Large intestine (tissue), 3 donors: ENCODE data around the gene TNNC2. TPM values are rescaled to one million over a fixed set of nuclear protein-coding genes. Genes with fewer than 3 reads are reported as not detected.
A peak's percentile ranks its signal among the peaks of the same experiment; 100 is the strongest.
"Not testable (repeated sequence)": the region's sequence is repeated elsewhere in the genome, so short reads cannot be mapped to it uniquely, and the experiment has no call there.

Source experiments
- DNase-seq, 2 donors: peaks; one replicate each; pipeline versions ENCODE4 v3.0.0 to v3.0.0-alpha.2; 2013
- H3K27ac ChIP-seq: one replicate; pipeline ENCODE4 v1.5.1; 2013; ENCODE audit warnings: low read length
- H3K27me3 ChIP-seq: 2 replicates; pipeline ENCODE4 v1.6.1; 2013; ENCODE audit warnings: low read length; ENCODE audit not compliant: control insufficient read depth, insufficient read depth
- H3K36me3 ChIP-seq: 2 replicates; pipeline ENCODE4 v1.6.1; 2013; ENCODE audit warnings: low read length; ENCODE audit not compliant: control insufficient read depth, insufficient read depth
- H3K4me1 ChIP-seq: one replicate; pipeline ENCODE4 v1.6.1; 2013; ENCODE audit warnings: low read length; ENCODE audit not compliant: control insufficient read depth, insufficient read depth
- H3K4me3 ChIP-seq: one replicate; pipeline ENCODE4 v1.5.1; 2013; ENCODE audit warnings: low read length
- H3K9me3 ChIP-seq: one replicate; pipeline ENCODE4 v1.6.1; 2013; ENCODE audit warnings: mild to moderate bottlenecking, low read depth, low read length, moderate library complexity; ENCODE audit not compliant: control insufficient read depth
- WGBS: methylation state at CpG from one replicate; pipeline ENCODE4 v1.1.5; 2013; ENCODE audit warnings: low lambda C conversion rate; ENCODE audit not compliant: insufficient coverage; 5-methylcytosine and 5-hydroxymethylcytosine counted together
- polyA plus RNA-seq: library from polyadenylated mRNA; unstranded; fragments of 120-200 nt; gene quantifications from one replicate; pipeline ENCODE4 v1.2.1, GENCODE V29; 2013

TNNC2 gene
- polyA plus RNA-seq, 1 donor = 10.9 TPM

GRCh38 chr20:45810191-45810970 lies 16.7 kb downstream of the TNNC2 start:
- H3K27me3 ChIP-seq = no peaks in the 10 kb centered on the region
- DNase-seq = no peak
- H3K4me3 ChIP-seq = no peak overlapping the region
- peaks cover 15% of the 10 kb centered on the region for H3K4me1 ChIP-seq
- no peaks in the 10 kb centered on the region for H3K9me3 ChIP-seq
- H3K27ac ChIP-seq = no peak overlapping the region
- 100% methylated on average over 2 of the region's 8 CpGs for WGBS
- H3K36me3 ChIP-seq = peaks cover 51% of the 10 kb centered on the region

GRCh38 chr20:45801851-45802250 lies 25.3 kb downstream of the TNNC2 start:
- Histone ChIP-seq H3K27me3 (no peaks in the 10 kb centered on the region), H3K27ac (no peak overlapping the region), H3K4me1 (no peaks in the 10 kb centered on the region), H3K4me3 (no peak overlapping the region), H3K36me3 (peaks cover 58% of the 10 kb centered on the region), H3K9me3 (no peaks in the 10 kb centered on the region)
- DNase-seq = no peak
- no CpG with 5 or more reads among the region's 7 CpGs for WGBS

GRCh38 chr20:45798935-45799642 lies 28.0 kb downstream of the TNNC2 start:
- Histone ChIP-seq H3K27ac (no peak overlapping the region), H3K4me1 (no peaks in the 10 kb centered on the region), H3K36me3 (peaks cover 58% of the 10 kb centered on the region), H3K9me3 (no peaks in the 10 kb centered on the region), H3K4me3 (no peak overlapping the region), H3K27me3 (no peaks in the 10 kb centered on the region)
- WGBS = 54% methylated on average over 3 of the region's 4 CpGs
- DNase-seq = peak in 1 of 2 donors; percentile 40

GRCh38 chr20:45797955-45798354 lies 29.2 kb downstream of the TNNC2 start:
- not testable (repeated sequence) for H3K4me3 ChIP-seq, H3K9me3 ChIP-seq, H3K27ac ChIP-seq, H3K4me1 ChIP-seq, H3K27me3 ChIP-seq, DNase-seq
- H3K36me3 ChIP-seq = peaks cover 52% of the 10 kb centered on the region
- WGBS = no CpG with 5 or more reads among the region's 3 CpGs

- H3K36me3 ChIP-seq = peaks cover 50% of the 10 kb centered on the region
- not testable (repeated sequence) for DNase-seq, H3K27ac ChIP-seq, H3K27me3 ChIP-seq, H3K4me1 ChIP-seq, H3K4me3 ChIP-seq, H3K9me3 ChIP-seq
- no CpG with 5 or more reads among the region's 1 CpG for whole genome bisulfite sequencing
Measured at GRCh38 chr20:45797510-45797909, 29.6 kb downstream of the TNNC2 start.

- peaks cover 7% of the 10 kb centered on the region for H3K4me1 ChIP-seq
- H3K27ac ChIP-seq = no peak overlapping the region
- peaks cover 42% of the 10 kb centered on the region for H3K36me3 ChIP-seq
- no peak overlapping the region for H3K4me3 ChIP-seq
- 100% methylated on average over 5 of the region's 11 CpGs for WGBS
- H3K9me3 ChIP-seq = no peaks in the 10 kb centered on the region
- H3K27me3 ChIP-seq = no peaks in the 10 kb centered on the region
- no peak for DNase-seq
Measured at GRCh38 chr20:45796337-45797065, 30.6 kb downstream of the TNNC2 start.

- peaks cover 32% of the 10 kb centered on the region for H3K36me3 ChIP-seq
- peak overlapping the region; percentile 52 for H3K27ac ChIP-seq
- no peaks in the 10 kb centered on the region for H3K27me3 ChIP-seq
- H3K4me3 ChIP-seq = peak overlapping the region; percentile 76
- 20% methylated on average over 1 of the region's 19 CpGs for WGBS
- peak in 1 of 2 donors; percentile 56 for DNase-seq
- no peaks in the 10 kb centered on the region for H3K9me3 ChIP-seq
- H3K4me1 ChIP-seq = peaks cover 7% of the 10 kb centered on the region
Measured at GRCh38 chr20:45792317-45793118, 34.6 kb downstream of the TNNC2 start.

- Histone ChIP-seq H3K4me3 (no peak overlapping the region), H3K27ac (no peak overlapping the region), H3K9me3 (no peaks in the 10 kb centered on the region), H3K4me1 (peaks cover 7% of the 10 kb centered on the region), H3K36me3 (peaks cover 3% of the 10 kb centered on the region), H3K27me3 (no peaks in the 10 kb centered on the region)
- no peak for DNase-seq
- 49% methylated on average over 3 of the region's 3 CpGs for WGBS
Measured at GRCh38 chr20:45788351-45788750, 38.8 kb downstream of the TNNC2 start.

- no peaks in the 10 kb centered on the region for H3K4me1 ChIP-seq
- H3K27ac ChIP-seq = no peak overlapping the region
- WGBS = no CpG with 5 or more reads among the region's 6 CpGs
- no peak overlapping the region for H3K4me3 ChIP-seq
- no peaks in the 10 kb centered on the region for H3K27me3 ChIP-seq
- H3K9me3 ChIP-seq = no peaks in the 10 kb centered on the region
- DNase-seq = no peak
- H3K36me3 ChIP-seq = no peaks in the 10 kb centered on the region
Measured at GRCh38 chr20:45783656-45784294, 43.3 kb downstream of the TNNC2 start.
